Measurements from ENCODE around the gene CETN2. TPM values are rescaled to one million over a fixed set of nuclear protein-coding genes. Genes with fewer than 3 reads are reported as not detected.

The CETN2 gene
- 43.5 TPM for total RNA-seq

DNA sequence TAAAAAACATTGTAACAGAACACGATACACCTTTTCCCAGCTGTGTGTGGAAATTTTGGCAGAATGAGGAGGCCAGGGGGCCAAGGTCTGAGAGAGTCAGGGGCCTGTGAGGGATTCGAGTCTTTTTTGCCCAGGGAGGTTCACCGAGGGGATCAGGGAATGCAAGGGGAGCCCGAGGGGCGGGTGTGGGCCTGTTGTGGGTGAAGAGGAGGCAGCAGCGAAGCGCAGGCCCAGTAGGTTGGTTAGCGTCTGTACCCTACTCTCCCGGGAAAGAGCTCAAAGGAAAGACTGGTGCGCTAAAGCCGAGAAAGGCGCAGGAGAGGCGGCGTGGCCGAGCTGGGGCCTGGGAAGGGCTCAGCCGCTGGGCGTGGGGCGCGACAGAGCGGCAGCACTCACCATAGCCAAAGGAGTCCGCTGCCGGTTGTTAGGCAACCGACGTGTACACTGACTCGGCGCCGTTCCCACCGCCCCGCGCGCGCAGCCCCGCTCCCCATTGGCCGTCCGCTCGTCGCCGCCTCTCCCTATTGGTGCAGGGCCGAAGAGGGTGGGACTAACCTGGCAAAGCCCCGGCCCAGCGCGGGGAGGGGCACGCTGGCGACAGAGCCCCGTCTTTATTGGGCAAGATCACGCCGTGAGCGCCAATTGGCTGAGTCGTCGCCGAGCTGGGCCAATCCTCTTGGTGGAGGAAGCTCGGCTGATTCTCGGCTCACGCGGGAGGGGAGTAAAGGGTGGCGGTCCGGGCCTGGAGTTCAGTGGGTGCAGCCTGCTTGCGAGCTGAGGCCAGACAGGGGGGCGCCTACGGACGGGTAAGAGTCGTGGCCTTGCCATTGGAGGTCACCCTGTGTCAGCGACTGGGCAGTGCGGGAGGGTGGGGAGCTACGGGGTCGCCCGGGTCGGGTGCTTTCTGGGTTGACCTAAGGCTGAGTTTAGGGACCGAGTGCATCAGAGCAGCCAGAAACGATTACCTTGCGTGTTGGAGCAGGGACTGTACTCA, at the start of gene CETN2, which contains the start of gene NSDHL:
TSS of gene CETN2 (minus strand) at position 446 of the 994 bp plus-strand sequence. CDS start at position 399, 47 bp downstream.
TSS of gene NSDHL (plus strand) at position 752 of the 994 bp plus-strand sequence. CDS start 15,262 bp downstream, outside the sequence.

Other genes with a start within 250 kb of the CETN2 start
- gene GABRQ, start 192.9 kb downstream of the CETN2 start, total RNA-seq: 1.3 TPM
- not detected for gene MAGEA3, start 132.0 kb downstream of the CETN2 start, total RNA-seq
- not detected for gene CSAG2, start 121.5 kb downstream of the CETN2 start, total RNA-seq
- not detected for gene MAGEA2B, start 116.1 kb downstream of the CETN2 start, total RNA-seq
- gene CSAG1, start 97.0 kb downstream of the CETN2 start, total RNA-seq: not detected
- gene MAGEA12, start 97.0 kb downstream of the CETN2 start, total RNA-seq: not detected
- gene MAGEA2, start 76.9 kb downstream of the CETN2 start, total RNA-seq: not detected
- gene CSAG3, start 71.5 kb downstream of the CETN2 start, total RNA-seq: not detected
- not detected for gene MAGEA6, start 61.1 kb downstream of the CETN2 start, total RNA-seq
- gene NSDHL, start 306 bp upstream of the CETN2 start, total RNA-seq: 36.3 TPM
- gene ZNF185, start 67.3 kb upstream of the CETN2 start, total RNA-seq: 3.8 TPM
- 2.8 TPM for gene PNMA5, start 163.4 kb upstream of the CETN2 start, total RNA-seq
- gene PNMA3, start 225.7 kb upstream of the CETN2 start, total RNA-seq: 15.0 TPM
- gene PNMA6A, start 241.7 kb upstream of the CETN2 start, total RNA-seq: 14.4 TPM